GM23338 (cell line): ENCODE measurements around the gene HSPA9. TPM values are rescaled to one million over a fixed set of nuclear protein-coding genes. Genes with fewer than 3 reads are reported as not detected.

Experiments
- ATAC-seq: fragments of 200-7000 bp; cut with Tn5 transposase; 3 replicates; pipeline ENCODE4 v1.9.1; 2020
- DNase-seq: peaks from one replicate; pipeline ENCODE4 v3.0.0-alpha.2; 2015; ENCODE audit warnings: low spot score
- H2AFZ ChIP-seq: fragments of 200-600 bp; sonication (generic); 2 replicates; pipeline ENCODE4 v1.8.0; 2016; ENCODE audit warnings: antibody characterized with exemption, mild to moderate bottlenecking, moderate library complexity
- H3F3A ChIP-seq: fragments of 200-600 bp; sonication (generic); replicated peaks from 2 replicates; pipeline ENCODE4 v1.8.0; 2017; ENCODE audit warnings: antibody characterized with exemption, mixed run types, low read depth
- H3K27ac ChIP-seq: fragments of 200-600 bp; sonication (generic); 2 replicates; pipeline ENCODE4 v1.6.1; 2016; ENCODE audit warnings: low read depth
- H3K27me3 ChIP-seq: fragments of 200-600 bp; sonication (generic); 2 replicates; pipeline ENCODE4 v1.8.0; 2016; ENCODE audit warnings: mild to moderate bottlenecking, mixed run types, moderate library complexity; ENCODE audit not compliant: insufficient read depth
- H3K36me3 ChIP-seq: fragments of 200-600 bp; sonication (generic); 2 replicates; pipeline ENCODE4 v1.8.0; 2016; ENCODE audit warnings: mild to moderate bottlenecking; ENCODE audit not compliant: insufficient read depth
- H3K4me1 ChIP-seq: fragments of 200-600 bp; sonication (generic); 2 replicates; pipeline ENCODE4 v1.8.0; 2016; ENCODE audit warnings: mild to moderate bottlenecking, moderate library complexity; ENCODE audit not compliant: insufficient read depth
- H3K4me2 ChIP-seq: fragments of 200-600 bp; sonication (generic); 2 replicates; pipeline ENCODE4 v1.7.1; 2017; ENCODE audit warnings: mixed run types
- H3K4me3 ChIP-seq: fragments of 200-600 bp; sonication (generic); 2 replicates; pipeline ENCODE4 v1.6.1; 2016; ENCODE audit warnings: mixed run types
- H3K79me2 ChIP-seq: fragments of 200-600 bp; sonication (generic); replicated peaks from 2 replicates; pipeline ENCODE4 v1.8.0; 2017; ENCODE audit warnings: mild to moderate bottlenecking; ENCODE audit not compliant: insufficient read depth
- H3K9me2 ChIP-seq: fragments of 200-600 bp; sonication (generic); 2 replicates; pipeline ENCODE4 v1.8.0; 2017; ENCODE audit not compliant: insufficient read depth
- H4K20me1 ChIP-seq: fragments of 200-600 bp; sonication (generic); replicated peaks from 2 replicates; pipeline ENCODE4 v1.8.0; 2017; ENCODE audit warnings: mild to moderate bottlenecking; ENCODE audit not compliant: insufficient read depth
- H3K27ac Mint-ChIP-seq: 2 replicates; pipeline ENCODE4 v1.8.0; 2020; ENCODE audit warnings: inconsistent platforms, mild to moderate bottlenecking, moderate library complexity, mixed read lengths
- H3K27me3 Mint-ChIP-seq: 3 replicates; pipeline ENCODE4 v1.8.0; 2022; ENCODE audit warnings: low read depth, mild to moderate bottlenecking, moderate library complexity, mixed read lengths, inconsistent platforms; ENCODE audit not compliant: insufficient read depth, poor library complexity
- H3K36me3 Mint-ChIP-seq: 3 replicates; pipeline ENCODE4 v1.8.0; 2021; ENCODE audit warnings: low read depth, mild to moderate bottlenecking, inconsistent platforms, moderate library complexity, mixed read lengths
- H3K4me1 Mint-ChIP-seq: 3 replicates; pipeline ENCODE4 v1.8.0; 2020; ENCODE audit warnings: mild to moderate bottlenecking, inconsistent platforms, mixed read lengths
- H3K4me3 Mint-ChIP-seq: 3 replicates; pipeline ENCODE4 v1.8.0; 2021; ENCODE audit warnings: moderate library complexity, mild to moderate bottlenecking, inconsistent platforms, mixed read lengths
- H3K9me3 Mint-ChIP-seq: 3 replicates; pipeline ENCODE4 v1.8.0; 2020; ENCODE audit warnings: moderate library complexity, mild to moderate bottlenecking, inconsistent platforms, mixed read lengths
- CREB1 ChIP-seq: fragments of 250-450 bp; sonication (Bioruptor Pico); IDR thresholded peaks from 2 replicates; pipeline ENCODE4 v1.5.0; 2020; ENCODE audit warnings: low read depth, mild to moderate bottlenecking, moderate library complexity
- CTCF ChIP-seq, 2 experiments: fragments of 200-600 bp in 1 of 2; sonication (generic) in 1 of 2; conservative IDR thresholded peaks; 2 replicates each; pipeline versions ENCODE4 v1.5.1 to v1.6.1; 2016 to 2017; ENCODE audit warnings: antibody characterized with exemption in 2 of 2, low read depth in 2 of 2, mild to moderate bottlenecking in 2 of 2, moderate library complexity in 1 of 2
- ETS1 ChIP-seq: IDR thresholded peaks from 2 replicates; pipeline ENCODE4 v1.6.1; 2016; ENCODE audit warnings: antibody characterized with exemption
- EZH2 ChIP-seq: fragments of 200-600 bp; sonication (generic); IDR thresholded peaks from one replicate; pipeline ENCODE4 v1.8.0; 2017; ENCODE audit warnings: antibody characterized with exemption, mild to moderate bottlenecking, low read depth; ENCODE audit not compliant: unreplicated experiment
- EZH2phosphoT487 ChIP-seq: fragments of 200-600 bp; sonication (generic); IDR thresholded peaks from one replicate; pipeline ENCODE4 v1.8.1; 2018; ENCODE audit warnings: antibody characterized with exemption; ENCODE audit not compliant: unreplicated experiment
- JUNB ChIP-seq: IDR thresholded peaks from one replicate; pipeline ENCODE4 v1.6.1; 2016; ENCODE audit warnings: antibody characterized with exemption; ENCODE audit not compliant: unreplicated experiment
- NANOG ChIP-seq: IDR thresholded peaks from 2 replicates; pipeline ENCODE4 v1.6.1; 2016; ENCODE audit warnings: antibody characterized with exemption, borderline replicate concordance
- POLR2AphosphoS5 ChIP-seq: IDR thresholded peaks from 2 replicates; pipeline ENCODE4 v1.6.1; 2016; ENCODE audit warnings: antibody characterized with exemption, low read depth
- REST ChIP-seq: IDR thresholded peaks from one replicate; pipeline ENCODE4 v1.6.1; 2018; ENCODE audit warnings: antibody characterized with exemption; ENCODE audit not compliant: unreplicated experiment
- STAT1 ChIP-seq: IDR thresholded peaks from one replicate; pipeline ENCODE4 v1.6.1; 2016; ENCODE audit warnings: antibody characterized with exemption; ENCODE audit not compliant: unreplicated experiment
- ZNF114 ChIP-seq: fragments of 250-450 bp; sonication (Bioruptor Pico); IDR thresholded peaks from 2 replicates; pipeline ENCODE4 v1.5.0; 2020; ENCODE audit warnings: mild to moderate bottlenecking, moderate library complexity
- ZNF331 ChIP-seq: fragments of 250-450 bp; sonication (Bioruptor Pico); IDR thresholded peaks from 2 replicates; pipeline ENCODE4 v1.5.0; 2020; ENCODE audit warnings: low read depth, mild to moderate bottlenecking, moderate library complexity
- ZNF462 ChIP-seq: fragments of 250-450 bp; sonication (Bioruptor Pico); IDR thresholded peaks from 2 replicates; pipeline ENCODE4 v1.5.0; 2020; ENCODE audit warnings: mild to moderate bottlenecking, moderate library complexity
- polyA plus RNA-seq: library from polyadenylated mRNA; unstranded; fragments of >200 nt; fragmentation: Nextera tagmentation; extraction: Ambion mirVana; gene quantifications from 2 replicates; pipeline ENCODE4 v1.2.1, GENCODE V29; 2016
- total RNA-seq: library from RNA; depleted of rRNA; stranded (reverse); fragments of >200 nt; shearing (Covaris generic); gene quantifications from 2 replicates; pipeline ENCODE4 v1.2.3, GENCODE V29; 2014

Gene HSPA9
- total and polyA plus RNA-seq, 2 experiments from 2014 or later = 302 to 751 TPM

- Histone ChIP-seq H3K4me3 (no peak overlapping the region), H3K4me2 (no peak overlapping the region), H3K36me3 (peaks cover 58% of the 10 kb centered on the region), H3F3A (0 out of 2 replicates have a peak, but pooled peaks cover 3% of the 10 kb centered on the region), H3K79me2 (peaks cover 68% of the 10 kb centered on the region), H3K27ac (no peak overlapping the region), H3K4me1 (no peaks in the 10 kb centered on the region), H4K20me1 (peaks cover 71% of the 10 kb centered on the region), H3K9me2 (no peaks in the 10 kb centered on the region), H2AFZ (no peak overlapping the region), H3K27me3 (no peaks in the 10 kb centered on the region)
- DNase-seq = no peak
- Mint-ChIP-seq H3K9me3 (no peaks in the 10 kb centered on the region), H3K4me1 (peaks cover 9% of the 10 kb centered on the region; the same call in 1 of the 3 replicates), H3K27me3 (peaks cover 3% of the 10 kb centered on the region), H3K27ac (no peak overlapping the region), H3K4me3 (no peak overlapping the region), H3K36me3 (peaks cover 66% of the 10 kb centered on the region)
- TF ChIP-seq NANOG = no peak
- no peak for TF ChIP-seq JUNB
- no peak for TF ChIP-seq REST
- no peak for TF ChIP-seq STAT1
- no peak for TF ChIP-seq ETS1
- no peak for TF ChIP-seq POLR2AphosphoS5
- TF ChIP-seq ZNF462 (CRISPR knock-in tag) = no peak
- no peak for TF ChIP-seq ZNF331
- no peak for TF ChIP-seq CREB1 (CRISPR knock-in tag)
- no peak for TF ChIP-seq ZNF114 (CRISPR knock-in tag)
- TF ChIP-seq EZH2 = no peak
- TF ChIP-seq EZH2phosphoT487 = no peak
- no peak for TF ChIP-seq CTCF (conservative IDR thresholded peaks at IDR 0.05; ENCODE audit: low read depth in 2 of 2)
- no peak for ATAC-seq
Measured at GRCh38 chr5:138517437-138517836, 57.8 kb downstream of the HSPA9 start.
